HCT116 (cell line): Measurements from ENCODE around the gene U2AF1L4. TPM values are rescaled to one million over a fixed set of nuclear protein-coding genes. Genes with fewer than 3 reads are reported as not detected.

Source experiments
- ATAC-seq: fragments of 200-7000 bp; cut with Tn5 transposase; 2 replicates; pipeline ENCODE4 v1.9.1; 2020; ENCODE audit warnings: mild to moderate bottlenecking, moderate library complexity
- BruUV-seq: library from RNA; stranded (reverse); fragments of 400-500 nt; replicated peaks from 2 replicates; lab custom pipeline; 2021; lab: Mats Ljungman, UMichigan
- CTCF ChIA-PET: fragments of 300-600 bp; sonication (Branson Sonifier 250); formaldehyde crosslinking; loops from one replicate; lab custom pipeline; 2021; ENCODE audit warnings: antibody characterized with exemption; lab: Charles Lee
- POLR2A ChIA-PET: fragments of 300-600, 350-600 bp; sonication (Branson Sonifier 250); formaldehyde crosslinking; loops from one replicate; lab custom pipeline; 2021; ENCODE audit warnings: antibody characterized with exemption; lab: Charles Lee
- RAD21 ChIA-PET, 2 experiments: fragments of 300-600 bp; sonication (Branson Sonifier 250); formaldehyde crosslinking; loops; one replicate each; lab custom pipeline; 2023; ENCODE audit warnings: low total read pairs in 2 of 2; ENCODE audit not compliant: uncharacterized antibody in 2 of 2, unreplicated experiment in 2 of 2, low non-redundant PET in 1 of 2; lab: Charles Lee
- DNase-seq: peaks from one replicate; pipeline ENCODE4 v3.0.0-alpha.2; 2010; ENCODE audit warnings: low read depth, low spot score
- H2AFZ ChIP-seq: fragments of 200-600 bp; shearing (Covaris generic), sonication (generic); 2 replicates; pipeline ENCODE4 v1.6.1; 2017; ENCODE audit warnings: low read depth, mixed run types, mixed read lengths, antibody characterized with exemption, low read length; ENCODE audit not compliant: poor library complexity, severe bottlenecking
- H3K27ac ChIP-seq: 2 replicates; pipeline ENCODE4 v1.5.1; 2012; ENCODE audit warnings: low read depth, low read length
- H3K27me3 ChIP-seq: fragments of 200-600 bp; sonication (generic); 2 replicates; pipeline ENCODE4 v1.6.1; 2016; ENCODE audit warnings: mixed run types, low read length, mixed read lengths; ENCODE audit not compliant: insufficient read depth
- H3K36me3 ChIP-seq, 2 experiments: fragments of 200-500 bp in 1 of 2; fragments of 200-600 bp in 1 of 2; sonication (Bioruptor generic) in 1 of 2; sonication (generic) in 1 of 2; 2 replicates each; pipeline versions ENCODE4 v1.5.1 to v1.6.1; 2014 to 2016; ENCODE audit warnings: low read length in 2 of 2, inconsistent platforms in 1 of 2, mixed read lengths in 1 of 2, mixed run types in 1 of 2; ENCODE audit not compliant: insufficient read depth in 2 of 2, control insufficient read depth in 1 of 2
- H3K4me1 ChIP-seq, 2 experiments: fragments of 200-600 bp in 1 of 2; sonication (generic) in 1 of 2; 2 replicates each; pipeline versions ENCODE4 v1.5.1 to v1.6.1; 2012 to 2017; ENCODE audit warnings: low read length in 2 of 2, inconsistent platforms in 1 of 2, mild to moderate bottlenecking in 1 of 2, mixed read lengths in 1 of 2, mixed run types in 1 of 2, moderate library complexity in 1 of 2; ENCODE audit not compliant: insufficient read depth in 2 of 2, control insufficient read depth in 1 of 2
- H3K4me2 ChIP-seq: fragments of 200-600 bp; sonication (generic); 2 replicates; pipeline ENCODE4 v1.6.1; 2017; ENCODE audit warnings: mixed run types, low read length, mixed read lengths
- H3K4me3 ChIP-seq, 2 experiments: fragments of 200-600 bp in 1 of 2; sonication (generic) in 1 of 2; replicated peaks in 1 of 2; 2 replicates each; pipeline ENCODE4 v1.5.1; 2011 to 2016; ENCODE audit warnings: low read length in 2 of 2, control low read depth in 1 of 2, low read depth in 1 of 2, mild to moderate bottlenecking in 1 of 2, mixed read lengths in 1 of 2, mixed run types in 1 of 2
- H3K79me2 ChIP-seq: fragments of 200-600 bp; sonication (generic); 2 replicates; pipeline ENCODE4 v1.6.1; 2017; ENCODE audit warnings: mild to moderate bottlenecking, mixed run types, low read length, moderate library complexity, mixed read lengths; ENCODE audit not compliant: insufficient read depth
- H3K9ac ChIP-seq: fragments of 200-600 bp; sonication (generic); 2 replicates; pipeline ENCODE4 v1.6.1; 2016; ENCODE audit warnings: low read length, mixed read lengths
- H3K9me2 ChIP-seq: fragments of 200-600 bp; sonication (generic), shearing (Covaris generic); 2 replicates; pipeline ENCODE4 v1.6.1; 2017; ENCODE audit warnings: mixed run types, mild to moderate bottlenecking, moderate library complexity; ENCODE audit not compliant: insufficient read depth
- H3K9me3 ChIP-seq, 2 experiments: fragments of 200-500 bp in 1 of 2; fragments of 200-600 bp in 1 of 2; sonication (Bioruptor generic) in 1 of 2; sonication (generic) in 1 of 2; 2 replicates each; pipeline ENCODE4 v1.6.1; 2014 to 2017; ENCODE audit warnings: low read length in 2 of 2, mixed read lengths in 2 of 2, inconsistent platforms in 1 of 2, low read depth in 1 of 2, mild to moderate bottlenecking in 1 of 2, mixed run types in 1 of 2, moderate library complexity in 1 of 2; ENCODE audit not compliant: control insufficient read depth in 1 of 2, insufficient read depth in 1 of 2
- H4K20me1 ChIP-seq: fragments of 200-600 bp; sonication (generic), shearing (Covaris generic); 2 replicates; pipeline ENCODE4 v1.6.1; 2017; ENCODE audit warnings: mixed run types, mild to moderate bottlenecking, moderate library complexity; ENCODE audit not compliant: insufficient read depth
- CBX3 ChIP-seq: IDR thresholded peaks from 2 replicates; pipeline ENCODE4 v1.6.1; 2012; ENCODE audit warnings: low read depth
- CEBPB ChIP-seq: IDR thresholded peaks from 2 replicates; pipeline ENCODE4 v1.6.1; 2012; ENCODE audit warnings: low read depth
- EGR1 ChIP-seq: IDR thresholded peaks from 2 replicates; pipeline ENCODE4 v1.6.1; 2012; ENCODE audit warnings: low read depth
- EZH2phosphoT487 ChIP-seq: fragments of 200-600 bp; IDR thresholded peaks from 2 replicates; pipeline ENCODE4 v1.6.1; 2018; ENCODE audit warnings: antibody characterized with exemption, borderline replicate concordance
- POLR2A ChIP-seq: IDR thresholded peaks from 2 replicates; pipeline ENCODE4 v1.7.0; 2011; ENCODE audit warnings: borderline replicate concordance; ENCODE audit not compliant: insufficient read depth, insufficient read length; ENCODE audit errors: extremely low read depth
- POLR2AphosphoS5 ChIP-seq: IDR thresholded peaks from 2 replicates; pipeline ENCODE4 v1.6.1; 2011; ENCODE audit warnings: mild to moderate bottlenecking, low read depth, low read length, moderate library complexity
- REST ChIP-seq: IDR thresholded peaks from 2 replicates; pipeline ENCODE4 v1.6.1; 2012; ENCODE audit warnings: low read depth
- SIN3A ChIP-seq: IDR thresholded peaks from 2 replicates; pipeline ENCODE4 v1.6.1; 2012; ENCODE audit warnings: low read depth
- SP1 ChIP-seq: IDR thresholded peaks from 2 replicates; pipeline ENCODE4 v1.6.1; 2012; ENCODE audit warnings: low read depth
- SRF ChIP-seq: IDR thresholded peaks from 2 replicates; pipeline ENCODE4 v1.6.1; 2012; ENCODE audit warnings: low read depth
- TCF7L2 ChIP-seq: IDR thresholded peaks from 2 replicates; pipeline ENCODE4 v1.7.0; 2011; ENCODE audit warnings: borderline replicate concordance, inconsistent platforms; ENCODE audit not compliant: insufficient read depth, insufficient read length; ENCODE audit errors: extremely low read depth
- YY1 ChIP-seq: IDR thresholded peaks from 2 replicates; pipeline ENCODE4 v1.6.1; 2011; ENCODE audit warnings: low read length, low read depth, moderate library complexity, mild to moderate bottlenecking; ENCODE audit not compliant: insufficient replicate concordance; ENCODE audit errors: extremely low read depth
- ZBTB33 ChIP-seq: IDR thresholded peaks from 2 replicates; pipeline ENCODE4 v1.6.1; 2011; ENCODE audit warnings: mild to moderate bottlenecking, low read length, moderate library complexity; ENCODE audit not compliant: insufficient replicate concordance; ENCODE audit errors: extremely low read depth
- ZFX ChIP-seq: fragments of 450-650 bp; IDR thresholded peaks from 2 replicates; pipeline ENCODE4 v1.6.1; 2017
- ZNF274 ChIP-seq: fragments of 200-500 bp; sonication (Bioruptor generic); IDR thresholded peaks from 2 replicates; pipeline ENCODE4 v1.6.1; 2014; ENCODE audit warnings: mild to moderate bottlenecking, low read depth, low read length, inconsistent platforms
- intact Hi-C: fragments of 100-400 bp; cut with micrococcal nuclease; formaldehyde crosslinking; loops from 2 replicates; pipeline ENCODE4 v1.10.0; 2022
- total RNA-seq: library from RNA; stranded (reverse); gene quantifications from one replicate; pipeline ENCODE4 v1.2.1, GENCODE V29; 2021; ENCODE audit not compliant: unreplicated experiment

U2AF1L4 gene
- total RNA-seq, 1 experiment from 2014 or later: 15.6 TPM

- TF ChIP-seq YY1 (no peak), SIN3A (no peak), ZFX (no peak), TCF7L2 (no peak), REST (no peak), SRF (no peak), POLR2AphosphoS5 (no peak)
- TF ChIP-seq, all 23 proteins: peak for 0
These were observed 22.3 kb downstream of the U2AF1L4 start (continued) for GRCh38 chr19:35722897-35723296.

- H4K20me1 ChIP-seq: no peaks in the 10 kb centered on the region
- DNase-seq: no peak
- H3K9me3 ChIP-seq: no peaks in the 10 kb centered on the region
- H2AFZ ChIP-seq: no peak overlapping the region
- ATAC-seq: no peak
- H3K79me2 ChIP-seq: peaks cover 35% of the 10 kb centered on the region
- RAD21 ChIA-PET: no interaction called here
- peaks cover 54 to 57% of the 10 kb centered on the region in 2 experiments; a peak in 3 of 4 replicates for H3K36me3 ChIP-seq
- no TSS peak for BruUV-seq
- intact Hi-C loops: no loop called here
- H3K4me1 ChIP-seq: peaks cover 7 to 9% of the 10 kb centered on the region in 2 experiments; a peak in 3 of 4 replicates
- H3K4me2 ChIP-seq: no peak overlapping the region
- CTCF ChIA-PET: no interaction called here
- H3K9ac ChIP-seq: no peak overlapping the region
- no peak overlapping the region for H3K4me3 ChIP-seq
- POLR2A ChIA-PET: no interaction called here
- no peak overlapping the region for H3K27ac ChIP-seq
- no peaks in the 10 kb centered on the region for H3K9me2 ChIP-seq
- no peaks in the 10 kb centered on the region for H3K27me3 ChIP-seq
- no peak for TF ChIP-seq ZFX
- no peak for TF ChIP-seq CBX3
- no peak for TF ChIP-seq TCF7L2
- TF ChIP-seq EGR1: no peak
- TF ChIP-seq SIN3A: no peak
- TF ChIP-seq POLR2A: no peak
- no peak for TF ChIP-seq YY1
- no peak for TF ChIP-seq EZH2phosphoT487
- TF ChIP-seq SP1: no peak
- TF ChIP-seq ZNF274: no peak
- no peak for TF ChIP-seq ZBTB33
- no peak for TF ChIP-seq CEBPB
- no peak for TF ChIP-seq POLR2AphosphoS5
These were observed 22.8 kb downstream of the U2AF1L4 start for GRCh38 chr19:35722461-35722860.
